ENCODE results near the gene GFRAL. TPM values are rescaled to one million over a fixed set of nuclear protein-coding genes. Genes with fewer than 3 reads are reported as not detected.
A peak's percentile ranks its signal among the peaks of the same experiment; 100 is the strongest.

Gene GFRAL
- total and polyA plus RNA-seq, 2 donors (not counting 3 experiments of a cell fraction or from before 2014, with no cell fraction given) = not detected

DNA sequence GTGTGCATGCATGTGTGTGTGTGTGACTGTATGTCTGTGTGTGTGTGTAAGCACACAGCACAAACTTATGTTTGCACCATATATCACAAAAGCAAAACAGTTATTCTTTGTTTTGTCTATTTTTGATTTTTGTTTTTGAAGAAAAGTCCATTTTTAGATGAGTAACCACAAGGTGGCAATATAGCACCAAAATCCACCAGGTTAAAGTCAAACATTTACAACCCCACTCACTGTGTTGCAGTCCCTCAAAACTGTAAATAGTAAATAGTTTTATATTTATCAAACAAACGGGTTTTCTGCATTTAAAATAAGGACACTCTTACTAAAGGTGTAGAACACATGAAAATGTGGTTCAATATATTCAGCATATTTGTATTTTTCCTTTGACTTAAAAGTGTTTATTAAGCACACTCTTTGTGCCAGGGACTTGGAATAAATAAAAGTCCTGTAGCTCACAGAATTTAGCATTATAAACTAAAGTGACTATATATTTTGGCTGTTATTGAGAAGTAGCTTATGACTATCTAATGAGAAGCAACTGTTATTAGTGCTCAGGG lies 118.5 kb downstream of the GFRAL start:
- Histone ChIP-seq H3K27me3 (ENCODE audit: control insufficient read depth in 2 of 2, insufficient read depth in 2 of 2, low read length in 2 of 2) (peaks cover 0 to 3% of the 10 kb centered on the region in 2 experiments), H3K4me1 (ENCODE audit: control insufficient read depth, extremely low read depth, insufficient read depth, low read length) (no peaks in the 10 kb centered on the region), H3K9me3 (replicated peaks; ENCODE audit: control insufficient read depth, insufficient read depth, low read length) (no peaks in the 10 kb centered on the region), H3K27ac (ENCODE audit: insufficient read depth, low read depth, low read length) (no peak overlapping the region), H3K9ac (replicated peaks; ENCODE audit: extremely low read depth, insufficient read depth, low read length) (no peak overlapping the region), H2AFZ (ENCODE audit: low read depth, low read length) (no peak overlapping the region), H3K79me2 (ENCODE audit: control insufficient read depth, insufficient read depth, low read length) (no peaks in the 10 kb centered on the region), H3K36me3 (ENCODE audit: control insufficient read depth in 2 of 2, extremely low read depth in 1 of 2, insufficient read depth in 2 of 2, low read length in 2 of 2) (no peaks in the 10 kb centered on the region), H3K9me1 (replicated peaks; ENCODE audit: control insufficient read depth, extremely low read depth, insufficient read depth, low read length) (no peaks in the 10 kb centered on the region), H4K20me1 (replicated peaks; ENCODE audit: control insufficient read depth, extremely low read depth, insufficient read depth, low read length) (no peaks in the 10 kb centered on the region), H3K4me2 (ENCODE audit: insufficient read depth, low read length) (no peak overlapping the region), H3K4me3 (replicated peaks in 1 of 3; ENCODE audit: insufficient read depth in 1 of 3, low read depth in 1 of 3, low read length in 3 of 3) (no peak overlapping the region)
- ChIA-PET CTCF (interaction anchor here (0.6 to 5.3 kb wide), 24 partner anchors 10 to 1459 kb away, joined by 3 to 76 read pairs (median 5); no protein-coding TSS in a partner anchor), POLR2A (no interaction called here)
- FAIRE-seq (no peak), DNase-seq (ENCODE audit: low read depth, low spot score) (peak; percentile 60)
- dilution Hi-C loops (cut with MboI; ENCODE audit: extremely low pct_ligation_motif_present, low sequenced_read_pairs) (no loop called here), intact Hi-C loops (cut with micrococcal nuclease) (loop anchor here (1.0 to 5.0 kb wide), 5 partner anchors 169 to 847 kb away; no protein-coding TSS in a partner anchor)
- TF ChIP-seq, protein P1, sequence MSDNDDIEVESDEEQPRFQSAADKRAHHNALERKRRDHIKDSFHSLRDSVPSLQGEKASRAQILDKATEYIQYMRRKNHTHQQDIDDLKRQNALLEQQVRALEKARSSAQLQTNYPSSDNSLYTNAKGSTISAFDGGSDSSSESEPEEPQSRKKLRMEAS (IDR thresholded peaks at IDR 0.05; ENCODE audit: insufficient read depth, insufficient read length) = no peak
- TF ChIP-seq GATA2 (IDR thresholded peaks at IDR 0.05; ENCODE audit: insufficient read depth, insufficient read length, low read depth, low read length) = no peak
- no peak for TF ChIP-seq MYC (IDR thresholded peaks at IDR 0.05; ENCODE audit: low read depth, low read length)
- TF ChIP-seq FOS (IDR thresholded peaks at IDR 0.05; ENCODE audit: borderline replicate concordance, insufficient read depth, low read length) = no peak
- TF ChIP-seq, protein P2, sequence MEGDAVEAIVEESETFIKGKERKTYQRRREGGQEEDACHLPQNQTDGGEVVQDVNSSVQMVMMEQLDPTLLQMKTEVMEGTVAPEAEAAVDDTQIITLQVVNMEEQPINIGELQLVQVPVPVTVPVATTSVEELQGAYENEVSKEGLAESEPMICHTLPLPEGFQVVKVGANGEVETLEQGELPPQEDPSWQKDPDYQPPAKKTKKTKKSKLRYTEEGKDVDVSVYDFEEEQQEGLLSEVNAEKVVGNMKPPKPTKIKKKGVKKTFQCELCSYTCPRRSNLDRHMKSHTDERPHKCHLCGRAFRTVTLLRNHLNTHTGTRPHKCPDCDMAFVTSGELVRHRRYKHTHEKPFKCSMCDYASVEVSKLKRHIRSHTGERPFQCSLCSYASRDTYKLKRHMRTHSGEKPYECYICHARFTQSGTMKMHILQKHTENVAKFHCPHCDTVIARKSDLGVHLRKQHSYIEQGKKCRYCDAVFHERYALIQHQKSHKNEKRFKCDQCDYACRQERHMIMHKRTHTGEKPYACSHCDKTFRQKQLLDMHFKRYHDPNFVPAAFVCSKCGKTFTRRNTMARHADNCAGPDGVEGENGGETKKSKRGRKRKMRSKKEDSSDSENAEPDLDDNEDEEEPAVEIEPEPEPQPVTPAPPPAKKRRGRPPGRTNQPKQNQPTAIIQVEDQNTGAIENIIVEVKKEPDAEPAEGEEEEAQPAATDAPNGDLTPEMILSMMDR (IDR thresholded peaks at IDR 0.05; ENCODE audit: extremely low read depth in 1 of 2, insufficient read depth in 1 of 2, low read depth in 1 of 2, low read length in 2 of 2) = peak; percentile 23 to 27
- no peak for TF ChIP-seq JUN (IDR thresholded peaks at IDR 0.05; ENCODE audit: borderline replicate concordance, insufficient read depth, insufficient read length, low read depth)
- TF ChIP-seq POLR2AphosphoS5 (IDR thresholded peaks at IDR 0.05; ENCODE audit: insufficient read depth, low read depth, low read length) = no peak
- TF ChIP-seq EZH2 (IDR thresholded peaks at IDR 0.05; ENCODE audit: borderline replicate concordance, low read depth, low read length, severe bottlenecking) = no peak
- no peak for TF ChIP-seq POLR2A (IDR thresholded peaks at IDR 0.05; ENCODE audit: low read depth, low read length)
- no TSS peak for BruUV-seq (replicated peaks)
